Neuronal stem cell (in vitro differentiated cells): Measurements from ENCODE around the gene ZNF493.
A peak's percentile ranks its signal among the peaks of the same experiment; 100 is the strongest.

ENCODE experiments used
- DNase-seq: peaks from one replicate; pipeline ENCODE4 v3.0.0-alpha.2; 2013; ENCODE audit warnings: low spot score
- H2AFZ ChIP-seq: one replicate; pipeline ENCODE4 v1.6.1; 2013; ENCODE audit warnings: mild to moderate bottlenecking, low read length, inconsistent platforms
- H2AK5ac ChIP-seq: 2 replicates; pipeline ENCODE4 v1.6.1; 2013; ENCODE audit warnings: low read depth, mild to moderate bottlenecking, inconsistent platforms, low read length, moderate library complexity, mixed read lengths
- H2BK120ac ChIP-seq: 2 replicates; pipeline ENCODE4 v1.6.1; 2013; ENCODE audit warnings: low read depth, mild to moderate bottlenecking, inconsistent platforms, low read length, moderate library complexity, mixed read lengths
- H2BK12ac ChIP-seq: one replicate; pipeline ENCODE4 v1.6.1; 2013; ENCODE audit warnings: low read length, inconsistent platforms
- H2BK15ac ChIP-seq: 2 replicates; pipeline ENCODE4 v1.6.1; 2013; ENCODE audit warnings: mild to moderate bottlenecking, low read length, inconsistent platforms, mixed read lengths
- H2BK5ac ChIP-seq: one replicate; pipeline ENCODE4 v1.6.1; 2013; ENCODE audit warnings: inconsistent platforms, mild to moderate bottlenecking, low read length, moderate library complexity
- H3K14ac ChIP-seq: one replicate; pipeline ENCODE4 v1.6.1; 2013; ENCODE audit warnings: low read length, inconsistent platforms
- H3K18ac ChIP-seq: 2 replicates; pipeline ENCODE4 v1.6.1; 2013; ENCODE audit warnings: low read length, inconsistent platforms
- H3K23ac ChIP-seq: 2 replicates; pipeline ENCODE4 v1.6.1; 2013; ENCODE audit warnings: low read depth, mild to moderate bottlenecking, mixed read lengths, low read length, inconsistent platforms; ENCODE audit not compliant: poor library complexity
- H3K27ac ChIP-seq: replicated peaks from 3 replicates; pipeline ENCODE4 v1.5.1; 2013; ENCODE audit warnings: low read length, inconsistent platforms
- H3K27me3 ChIP-seq, 3 experiments: 2 replicates each; pipeline ENCODE4 v1.6.1; 2013; ENCODE audit warnings: low read length in 3 of 3, mild to moderate bottlenecking in 2 of 3, inconsistent platforms in 1 of 3, low read depth in 1 of 3, mixed read lengths in 1 of 3, moderate library complexity in 1 of 3; ENCODE audit not compliant: control insufficient read depth in 3 of 3, insufficient read depth in 3 of 3
- H3K36me3 ChIP-seq, 2 donors: replicated peaks in 1 of 2; 2 replicates each; pipeline ENCODE4 v1.6.1; 2013; ENCODE audit warnings: low read length in 2 of 2; ENCODE audit not compliant: control insufficient read depth in 2 of 2, insufficient read depth in 2 of 2
- H3K4ac ChIP-seq: 2 replicates; pipeline ENCODE4 v1.6.1; 2013; ENCODE audit warnings: inconsistent platforms, mild to moderate bottlenecking, low read length, moderate library complexity
- H3K4me1 ChIP-seq, 2 donors: 1 replicate in 1 of 2; 2 replicates in 1 of 2; pipeline ENCODE4 v1.6.1; 2013; ENCODE audit warnings: low read length in 2 of 2, low read depth in 1 of 2; ENCODE audit not compliant: control insufficient read depth in 2 of 2, insufficient read depth in 1 of 2
- H3K4me2 ChIP-seq: one replicate; pipeline ENCODE4 v1.6.1; 2013; ENCODE audit warnings: mild to moderate bottlenecking, low read length, inconsistent platforms; ENCODE audit not compliant: insufficient read depth, poor library complexity, severe bottlenecking
- H3K4me3 ChIP-seq, 2 donors: 2 replicates each; pipeline ENCODE4 v1.5.1; 2013; ENCODE audit warnings: low read length in 2 of 2, mild to moderate bottlenecking in 2 of 2, inconsistent platforms in 1 of 2, moderate library complexity in 1 of 2
- H3K79me1 ChIP-seq: one replicate; pipeline ENCODE4 v1.6.1; 2013; ENCODE audit warnings: low read depth, mild to moderate bottlenecking, inconsistent platforms, low read length, moderate library complexity
- H3K9ac ChIP-seq: one replicate; pipeline ENCODE4 v1.6.1; 2013; ENCODE audit warnings: mild to moderate bottlenecking, low read depth, low read length, inconsistent platforms; ENCODE audit not compliant: poor library complexity
- H3K9me3 ChIP-seq, 2 donors: replicated peaks in 1 of 2; 2 replicates each; pipeline versions ENCODE3 to v1.6.1; 2013; ENCODE audit warnings: low read length in 2 of 2, mild to moderate bottlenecking in 2 of 2, inconsistent platforms in 1 of 2, low read depth in 1 of 2, mixed read lengths in 1 of 2, moderate library complexity in 1 of 2; ENCODE audit not compliant: control insufficient read depth in 2 of 2, insufficient read depth in 1 of 2
- H4K8ac ChIP-seq: one replicate; pipeline ENCODE4 v1.6.1; 2013; ENCODE audit warnings: low read depth, mild to moderate bottlenecking, inconsistent platforms, low read length, moderate library complexity
- H4K91ac ChIP-seq: one replicate; pipeline ENCODE4 v1.6.1; 2013; ENCODE audit warnings: low read length, low read depth, mild to moderate bottlenecking, inconsistent platforms; ENCODE audit not compliant: poor library complexity
- WGBS, 2 donors: extraction: QIAGEN DNeasy Blood & Tissue Kit; methylation state at CpG; one replicate each; pipeline ENCODE4 v1.1.7; 2013; ENCODE audit warnings: missing lambda C conversion rate in 2 of 2, mixed read lengths in 1 of 2; ENCODE audit not compliant: insufficient read length in 2 of 2, insufficient replicate concordance in 1 of 2; ENCODE audit errors: extremely low coverage in 2 of 2; 5-methylcytosine and 5-hydroxymethylcytosine counted together

The ZNF493 gene

DNA sequence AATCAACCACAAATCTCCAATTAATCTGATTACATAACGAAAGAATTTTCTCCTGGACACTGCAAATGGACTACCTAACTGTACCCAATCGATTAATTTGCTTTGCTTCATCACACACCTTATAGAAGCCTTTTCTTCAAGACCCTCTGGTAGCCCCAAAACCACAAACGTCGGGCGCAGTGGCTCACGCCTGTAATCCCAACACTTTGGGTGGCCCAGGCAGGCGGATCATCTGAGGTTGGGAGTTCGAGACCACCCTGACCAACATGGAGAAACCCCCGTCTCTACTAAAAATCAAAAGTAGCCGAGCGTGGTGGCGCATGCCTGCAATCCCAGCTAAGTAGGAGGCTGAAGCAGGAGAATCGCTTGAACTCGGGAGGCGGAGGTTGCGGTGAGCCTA lies 65.6 kb downstream of the ZNF493 start:
- peak overlapping the region; percentile 65 to 89 for H3K4me3 ChIP-seq
- no peak overlapping the region for H3K23ac ChIP-seq
- H2BK15ac ChIP-seq, result no peak overlapping the region
- no CpG with 5 or more reads among the region's 16 CpGs for WGBS, 2 donors
- H3K9me3 ChIP-seq, result peaks cover 8 to 27% of the 10 kb centered on the region in 2 donors
- no peak overlapping the region for H3K18ac ChIP-seq
- H3K4me1 ChIP-seq, result no peaks in the 10 kb centered on the region
- H3K79me1 ChIP-seq, result peaks cover 6% of the 10 kb centered on the region
- H4K8ac ChIP-seq, result no peak overlapping the region
- no peak overlapping the region for H2AFZ ChIP-seq
- H3K4ac ChIP-seq, result no peak overlapping the region
- H3K14ac ChIP-seq, result no peak overlapping the region
- no peak overlapping the region for H3K9ac ChIP-seq
- H2AK5ac ChIP-seq, result no peak overlapping the region
- H2BK120ac ChIP-seq, result no peak overlapping the region
- no peaks in the 10 kb centered on the region for H3K27me3 ChIP-seq
- peaks cover 6% of the 10 kb centered on the region in 2 donors for H3K36me3 ChIP-seq
- no peak for DNase-seq
- no peak overlapping the region for H2BK12ac ChIP-seq
- no peak overlapping the region for H2BK5ac ChIP-seq
- H3K4me2 ChIP-seq, result peak overlapping the region; percentile 65
- H4K91ac ChIP-seq, result no peak overlapping the region
- no peak overlapping the region for H3K27ac ChIP-seq

DNA sequence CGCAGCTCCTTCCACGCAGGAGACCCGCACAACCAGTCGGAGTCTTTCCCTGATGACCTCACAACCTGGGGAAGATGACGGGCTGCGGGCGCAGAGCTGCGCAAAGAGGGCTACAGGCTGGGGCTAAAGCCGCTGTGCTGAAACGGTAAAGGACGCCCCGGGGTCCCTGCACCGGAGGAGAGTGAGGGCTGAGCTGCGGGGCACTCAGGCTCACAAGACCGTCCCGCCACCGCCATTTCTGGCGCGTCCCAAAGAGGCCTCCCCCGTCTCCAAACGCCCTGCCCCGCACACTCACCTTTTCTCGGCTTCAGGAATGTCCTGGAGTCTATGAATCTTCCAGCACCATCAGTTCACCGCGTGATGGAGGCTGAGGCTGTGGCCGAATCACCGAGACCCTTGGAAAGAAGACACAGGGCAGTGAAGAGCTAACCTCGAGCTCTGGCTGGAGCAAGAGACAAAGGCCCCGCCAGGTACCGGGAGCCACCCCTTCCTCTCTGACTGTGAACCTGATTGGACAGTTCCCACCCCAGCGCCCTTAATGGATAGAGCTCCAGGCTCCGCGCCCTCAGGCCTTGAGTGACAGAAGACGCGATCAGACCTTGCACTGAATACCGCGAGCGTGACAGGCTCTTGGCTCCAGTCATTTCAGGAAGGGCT lies 66.6 kb downstream of the ZNF493 start:
- Histone ChIP-seq H4K8ac (no peak overlapping the region), H3K36me3 (peaks cover 2 to 3% of the 10 kb centered on the region in 2 donors), H3K23ac (peak overlapping the region; percentile 34), H2AFZ (peak overlapping the region; percentile 88), H3K18ac (peak overlapping the region; percentile 94), H2AK5ac (peak overlapping the region; percentile 81), H2BK5ac (peak overlapping the region; percentile 21), H3K9ac (peak overlapping the region; percentile 83), H3K4ac (no peak overlapping the region), H2BK12ac (no peak overlapping the region), H3K4me1 (no peaks in the 10 kb centered on the region), H4K91ac (no peak overlapping the region), H3K4me2 (peak overlapping the region; percentile 65), H3K9me3 (peaks cover 4 to 24% of the 10 kb centered on the region in 2 donors), H2BK15ac (no peak overlapping the region), H3K27ac (no peak overlapping the region), H3K27me3 (no peaks in the 10 kb centered on the region), H2BK120ac (no peak overlapping the region), H3K79me1 (peaks cover 2% of the 10 kb centered on the region), H3K4me3 (peak overlapping the region; percentile 65 to 89), H3K14ac (no peak overlapping the region)
- peak; percentile 72 for DNase-seq
- no CpG with 5 or more reads among the region's 38 CpGs for WGBS, 2 donors

DNA sequence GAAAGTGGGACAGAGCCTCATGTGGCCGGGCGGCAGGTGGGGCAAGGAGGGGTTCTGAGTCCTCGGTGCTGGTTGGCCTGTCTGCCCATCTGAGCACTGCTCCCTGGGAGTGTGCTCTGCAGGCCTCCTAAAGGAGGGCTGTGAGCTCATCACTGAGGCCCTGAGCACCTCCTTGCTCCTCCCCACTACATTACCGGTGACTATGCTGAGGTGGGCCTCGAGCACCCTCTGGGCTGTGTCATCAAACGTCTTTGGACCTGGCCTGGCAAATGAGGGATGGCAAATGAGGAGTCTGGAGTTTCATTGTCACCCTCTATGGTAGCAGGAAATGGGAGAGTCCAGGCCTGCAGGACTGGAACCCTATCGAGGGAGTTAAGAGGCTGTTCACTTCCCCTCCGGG lies 69.7 kb downstream of the ZNF493 start:
- H3K9me3 ChIP-seq, result peaks cover 2 to 12% of the 10 kb centered on the region in 2 donors
- no peak overlapping the region for H4K91ac ChIP-seq
- no peak overlapping the region for H3K9ac ChIP-seq
- H3K27me3 ChIP-seq, result no peaks in the 10 kb centered on the region
- H3K14ac ChIP-seq, result no peak overlapping the region
- no peak overlapping the region for H3K23ac ChIP-seq
- DNase-seq, result no peak
- H3K4ac ChIP-seq, result no peak overlapping the region
- H3K4me1 ChIP-seq, result no peaks in the 10 kb centered on the region
- H2BK15ac ChIP-seq, result no peak overlapping the region
- H4K8ac ChIP-seq, result no peak overlapping the region
- H3K18ac ChIP-seq, result no peak overlapping the region
- no peak overlapping the region for H2BK120ac ChIP-seq
- no peak overlapping the region for H3K4me2 ChIP-seq
- no peak overlapping the region for H2BK5ac ChIP-seq
- WGBS, 2 donors, result no CpG with 5 or more reads among the region's 8 CpGs
- H2BK12ac ChIP-seq, result no peak overlapping the region
- H2AFZ ChIP-seq, result no peak overlapping the region
- H3K27ac ChIP-seq, result no peak overlapping the region
- H3K4me3 ChIP-seq, result no peak overlapping the region
- no peaks in the 10 kb centered on the region for H3K36me3 ChIP-seq
- H2AK5ac ChIP-seq, result peak overlapping the region; percentile 81
- no peaks in the 10 kb centered on the region for H3K79me1 ChIP-seq

DNA sequence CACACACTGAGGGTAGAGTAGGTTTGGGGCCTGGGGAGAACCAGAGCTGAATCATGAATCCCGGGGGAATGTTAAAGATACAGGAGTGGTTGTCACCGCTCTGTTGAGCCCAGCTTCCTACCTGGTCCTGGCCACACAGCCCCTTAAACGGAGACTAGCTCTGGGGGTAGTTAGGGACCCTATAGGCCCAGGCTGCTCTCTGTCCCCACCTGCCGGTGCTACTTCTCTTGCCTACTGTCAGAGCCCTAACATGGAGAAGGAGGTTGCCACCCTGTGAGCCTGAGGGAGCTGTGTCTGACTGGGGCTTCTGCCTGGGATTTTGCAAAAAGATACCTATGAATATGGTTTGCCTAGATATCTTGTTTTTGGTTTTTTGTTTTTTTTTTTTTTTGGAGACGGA lies 71.9 kb downstream of the ZNF493 start:
- peak overlapping the region; percentile 19 for H3K18ac ChIP-seq

More for the DNA sequence above, 71.9 kb downstream of the ZNF493 start:
- H3K9me3 ChIP-seq, result peaks cover 0 to 3% of the 10 kb centered on the region in 2 donors
- H3K36me3 ChIP-seq, result no peaks in the 10 kb centered on the region
- H4K8ac ChIP-seq, result no peak overlapping the region
- no peak overlapping the region for H3K27ac ChIP-seq
- H3K4me3 ChIP-seq, result no peak overlapping the region
- no peaks in the 10 kb centered on the region for H3K27me3 ChIP-seq
- DNase-seq, result no peak
- H3K9ac ChIP-seq, result no peak overlapping the region
- no peak overlapping the region for H2BK15ac ChIP-seq
- H3K4me2 ChIP-seq, result no peak overlapping the region
- no peak overlapping the region for H2BK120ac ChIP-seq
- H3K4me1 ChIP-seq, result no peaks in the 10 kb centered on the region
- H3K23ac ChIP-seq, result no peak overlapping the region
- H2AK5ac ChIP-seq, result no peak overlapping the region
- no peak overlapping the region for H3K4ac ChIP-seq
- H2AFZ ChIP-seq, result no peak overlapping the region
- no peak overlapping the region for H3K14ac ChIP-seq
- H4K91ac ChIP-seq, result no peak overlapping the region
- WGBS, 2 donors, result no CpG with 5 or more reads among the region's 5 CpGs
- H3K79me1 ChIP-seq, result no peaks in the 10 kb centered on the region
- no peak overlapping the region for H2BK5ac ChIP-seq
- H2BK12ac ChIP-seq, result no peak overlapping the region
